Naive thymus-derived CD4-positive, alpha-beta T cell (primary cell): ENCODE measurements around the gene SLC4A4. TPM values are rescaled to one million over a fixed set of nuclear protein-coding genes. Genes with fewer than 3 reads are reported as not detected.
"Not testable (repeated sequence)": the region's sequence is repeated elsewhere in the genome, so short reads cannot be mapped to it uniquely, and the experiment has no call there.

ENCODE experiments used
- ATAC-seq: fragments of 150-1000 bp; cut with Tn5 transposase; 2 replicates; pipeline ENCODE4 v1.10.0; 2021; ENCODE audit warnings: mild to moderate bottlenecking, moderate library complexity
- CTCF ChIA-PET: fragments of 350-600 bp; sonication (Branson Sonifier 250); formaldehyde crosslinking; loops from one replicate; lab custom pipeline; 2021; ENCODE audit warnings: antibody characterized with exemption; lab: Charles Lee
- POLR2A ChIA-PET: fragments of 350-600 bp; sonication (Branson Sonifier 250); formaldehyde crosslinking; loops from one replicate; lab custom pipeline; 2021; ENCODE audit warnings: antibody characterized with exemption, inconsistent platforms; lab: Charles Lee
- DNase-seq, 9 donors: peaks; one replicate each; pipeline versions ENCODE4 v3.0.0 to v3.0.0-alpha.2; 2020 to 2022; ENCODE audit warnings: mixed read lengths in 1 of 9
- H3K27ac ChIP-seq: one replicate; pipeline ENCODE4 v1.7.0; 2013; ENCODE audit warnings: mild to moderate bottlenecking, low read depth, low read length, moderate library complexity
- H3K27me3 ChIP-seq, 2 donors: one replicate each; pipeline ENCODE4 v1.7.0; 2013; ENCODE audit warnings: low read length in 2 of 2, mild to moderate bottlenecking in 2 of 2, moderate library complexity in 2 of 2; ENCODE audit not compliant: control insufficient read depth in 2 of 2, insufficient read depth in 2 of 2
- H3K36me3 ChIP-seq, 3 experiments: 1 replicate in 2 of 3; 2 replicates in 1 of 3; pipeline ENCODE4 v1.7.0; 2013; ENCODE audit warnings: low read length in 3 of 3, mild to moderate bottlenecking in 3 of 3, moderate library complexity in 1 of 3; ENCODE audit not compliant: insufficient read depth in 3 of 3, control insufficient read depth in 2 of 3
- H3K4me1 ChIP-seq, 2 donors: one replicate each; pipeline ENCODE4 v1.7.0; 2013; ENCODE audit warnings: low read length in 2 of 2, mild to moderate bottlenecking in 2 of 2, moderate library complexity in 1 of 2; ENCODE audit not compliant: control insufficient read depth in 2 of 2, insufficient read depth in 2 of 2
- H3K4me3 ChIP-seq: 2 replicates; pipeline ENCODE4 v1.7.0; 2013; ENCODE audit warnings: mild to moderate bottlenecking, low read length
- H3K9me3 ChIP-seq, 3 experiments: 1 replicate in 2 of 3; 2 replicates in 1 of 3; pipeline ENCODE4 v1.7.0; 2013; ENCODE audit warnings: low read length in 3 of 3; ENCODE audit not compliant: control insufficient read depth in 2 of 3
- H3K27ac Mint-ChIP-seq, 9 donors: one replicate each; pipeline ENCODE4 v1.8.0; 2020 to 2022; ENCODE audit warnings: mixed read lengths in 9 of 9, mild to moderate bottlenecking in 8 of 9, moderate library complexity in 5 of 9, inconsistent platforms in 2 of 9
- H3K27me3 Mint-ChIP-seq, 5 donors: one replicate each; pipeline ENCODE4 v1.8.0; 2021 to 2022; ENCODE audit warnings: mixed read lengths in 5 of 5, mild to moderate bottlenecking in 1 of 5
- H3K36me3 Mint-ChIP-seq, 5 donors: one replicate each; pipeline ENCODE4 v1.8.0; 2020 to 2022; ENCODE audit warnings: mixed read lengths in 5 of 5, mild to moderate bottlenecking in 3 of 5, inconsistent platforms in 1 of 5
- H3K4me1 Mint-ChIP-seq, 7 donors: one replicate each; pipeline ENCODE4 v1.8.0; 2020 to 2022; ENCODE audit warnings: mixed read lengths in 7 of 7, mild to moderate bottlenecking in 3 of 7, inconsistent platforms in 1 of 7
- H3K4me3 Mint-ChIP-seq, 10 donors: one replicate each; pipeline ENCODE4 v1.8.0; 2020 to 2022; ENCODE audit warnings: mild to moderate bottlenecking in 10 of 10, mixed read lengths in 10 of 10, moderate library complexity in 6 of 10, inconsistent platforms in 2 of 10
- H3K9me3 Mint-ChIP-seq, 11 donors: one replicate each; pipeline ENCODE4 v1.8.0; 2020 to 2022; ENCODE audit warnings: mixed read lengths in 11 of 11, mild to moderate bottlenecking in 4 of 11, inconsistent platforms in 1 of 11, moderate library complexity in 1 of 11
- intact Hi-C, 2 donors: fragments of 100-400 bp; cut with micrococcal nuclease; formaldehyde crosslinking; loops; one replicate each; pipeline ENCODE4 v1.15.1; 2023
- polyA plus RNA-seq, 2 donors: library from polyadenylated mRNA; unstranded; fragments of 300-500 nt; fragmentation: Illumina TruSeq; gene quantifications; one replicate each; pipeline ENCODE4 v1.2.3, GENCODE V29; 2021
- total RNA-seq, 6 experiments: library from RNA in 5 of 6; stranded (reverse) in 5 of 6; gene quantifications; 1 replicate in 5 of 6; 2 replicates in 1 of 6; pipeline ENCODE4 v1.2.3 and lab custom pipeline; 2021 to 2026

SLC4A4 gene
- total and polyA plus RNA-seq, 7 experiments from 2014 or later = 0.36 to 2.7 (median 1.2) TPM; not detected in 4

- Histone ChIP-seq H3K4me1 (no peaks in the 10 kb centered on the region), H3K9me3 (peaks cover 0 to 3% (median 0%) of the 10 kb centered on the region in 3 experiments), H3K36me3 (no peaks in the 10 kb centered on the region), H3K27me3 (no peaks in the 10 kb centered on the region), H3K27ac (no peak overlapping the region), H3K4me3 (no peak overlapping the region)
- POLR2A ChIA-PET = no interaction called here
- no peak for ATAC-seq
- CTCF ChIA-PET = no interaction called here
- intact Hi-C loops = no loop called here
- Mint-ChIP-seq H3K27me3 (peaks cover 0 to 14% (median 5%) of the 10 kb centered on the region in 5 donors), H3K9me3 (peaks cover 0 to 8% (median 6%) of the 10 kb centered on the region in 11 donors), H3K4me1 (no peaks in the 10 kb centered on the region), H3K4me3 (no peak overlapping the region), H3K36me3 (no peaks in the 10 kb centered on the region), H3K27ac (no peak overlapping the region)
- DNase-seq = no peak
Measured at GRCh38 chr4:71404049-71404448, 65.2 kb downstream of the SLC4A4 start.

GRCh38 chr4:71405791-71406190 is 67.0 kb downstream of the SLC4A4 start:
- no peaks in the 10 kb centered on the region for H3K27me3 ChIP-seq
- no peaks in the 10 kb centered on the region for H3K36me3 ChIP-seq
- POLR2A ChIA-PET = no interaction called here
- Mint-ChIP-seq H3K9me3 (peaks cover 0 to 11% (median 9%) of the 10 kb centered on the region in 11 donors), H3K4me1 (no peaks in the 10 kb centered on the region), H3K4me3 (no peak overlapping the region), H3K27me3 (peaks cover 0 to 7% (median 5%) of the 10 kb centered on the region in 5 donors), H3K36me3 (no peaks in the 10 kb centered on the region), H3K27ac (no peak overlapping the region)
- intact Hi-C loops = no loop called here
- ATAC-seq (no peak), DNase-seq (no peak)
- CTCF ChIA-PET = no interaction called here
- H3K9me3 ChIP-seq = peaks cover 0 to 3% (median 0%) of the 10 kb centered on the region in 3 experiments
- no peak overlapping the region for H3K27ac ChIP-seq
- H3K4me3 ChIP-seq = no peak overlapping the region
- H3K4me1 ChIP-seq = no peaks in the 10 kb centered on the region

- intact Hi-C loops = no loop called here
- no peak overlapping the region for H3K4me3 ChIP-seq
- no peaks in the 10 kb centered on the region for H3K36me3 Mint-ChIP-seq
- H3K9me3 Mint-ChIP-seq = peaks cover 0 to 11% (median 9%) of the 10 kb centered on the region in 11 donors
- DNase-seq = no peak
- CTCF ChIA-PET = no interaction called here
- no peaks in the 10 kb centered on the region for H3K4me1 Mint-ChIP-seq
- H3K27ac Mint-ChIP-seq = no peak overlapping the region
- POLR2A ChIA-PET = no interaction called here
- no peak overlapping the region for H3K27ac ChIP-seq
- no peaks in the 10 kb centered on the region for H3K27me3 ChIP-seq
- H3K9me3 ChIP-seq = peaks cover 0 to 3% (median 0%) of the 10 kb centered on the region in 3 experiments
- no peaks in the 10 kb centered on the region for H3K4me1 ChIP-seq
- no peaks in the 10 kb centered on the region for H3K36me3 ChIP-seq
- ATAC-seq = no peak
- peaks cover 0 to 12% (median 6%) of the 10 kb centered on the region in 5 donors for H3K27me3 Mint-ChIP-seq
- no peak overlapping the region for H3K4me3 Mint-ChIP-seq
Measured at GRCh38 chr4:71406459-71406963, 67.7 kb downstream of the SLC4A4 start.

- H3K9me3 ChIP-seq, H3K27me3 ChIP-seq, POLR2A ChIA-PET, H3K4me1 ChIP-seq, CTCF ChIA-PET, DNase-seq, H3K36me3 Mint-ChIP-seq, H3K27ac Mint-ChIP-seq, ATAC-seq, H3K4me3 Mint-ChIP-seq, H3K4me1 Mint-ChIP-seq, H3K27me3 Mint-ChIP-seq, H3K27ac ChIP-seq, H3K36me3 ChIP-seq, H3K4me3 ChIP-seq, intact Hi-C loops: not testable (repeated sequence)
- H3K9me3 Mint-ChIP-seq = peaks cover 0 to 11% (median 9%) of the 10 kb centered on the region in 11 donors
Measured at GRCh38 chr4:71408961-71409360, 70.1 kb downstream of the SLC4A4 start.

GRCh38 chr4:71411981-71412380 is 73.2 kb downstream of the SLC4A4 start:
- H3K4me1 Mint-ChIP-seq = no peaks in the 10 kb centered on the region

GRCh38 chr4:71415491-71415890 is 76.7 kb downstream of the SLC4A4 start:
- H3K9me3 ChIP-seq = no peaks in the 10 kb centered on the region
- Mint-ChIP-seq H3K36me3 (no peaks in the 10 kb centered on the region), H3K9me3 (peaks cover 0 to 11% (median 5%) of the 10 kb centered on the region in 11 donors), H3K27me3 (peaks cover 0 to 24% (median 0%) of the 10 kb centered on the region in 5 donors), H3K4me1 (no peaks in the 10 kb centered on the region), H3K27ac (no peak overlapping the region), H3K4me3 (no peak overlapping the region)
- no peaks in the 10 kb centered on the region for H3K27me3 ChIP-seq
- intact Hi-C loops = no loop called here
- ChIA-PET CTCF (interaction anchor here (0.7 kb wide), 1 partner anchor 890 kb away, joined by 3 read pairs; no protein-coding TSS in a partner anchor), POLR2A (no interaction called here)
- no peaks in the 10 kb centered on the region for H3K36me3 ChIP-seq
- no peak overlapping the region for H3K27ac ChIP-seq
- no peaks in the 10 kb centered on the region for H3K4me1 ChIP-seq
- DNase-seq (no peak), ATAC-seq (no peak)
- no peak overlapping the region for H3K4me3 ChIP-seq

More at GRCh38 chr4:71411981-71412380, 73.2 kb downstream of the SLC4A4 start:
- intact Hi-C loops = no loop called here
- Histone ChIP-seq H3K9me3 (peaks cover 0 to 3% (median 0%) of the 10 kb centered on the region in 3 experiments), H3K4me3 (no peak overlapping the region), H3K27me3 (no peaks in the 10 kb centered on the region), H3K27ac (no peak overlapping the region), H3K4me1 (no peaks in the 10 kb centered on the region), H3K36me3 (no peaks in the 10 kb centered on the region)
- H3K4me3 Mint-ChIP-seq = no peak overlapping the region
- ChIA-PET CTCF (no interaction called here), POLR2A (no interaction called here)
- DNase-seq (no peak), ATAC-seq (no peak)
- peaks cover 0 to 11% (median 9%) of the 10 kb centered on the region in 11 donors for H3K9me3 Mint-ChIP-seq
- peaks cover 0 to 17% (median 0%) of the 10 kb centered on the region in 5 donors for H3K27me3 Mint-ChIP-seq
- H3K27ac Mint-ChIP-seq = no peak overlapping the region
- no peaks in the 10 kb centered on the region for H3K36me3 Mint-ChIP-seq

- Histone ChIP-seq H3K4me1 (no peaks in the 10 kb centered on the region), H3K36me3 (no peaks in the 10 kb centered on the region), H3K4me3 (no peak overlapping the region), H3K9me3 (no peaks in the 10 kb centered on the region), H3K27me3 (no peaks in the 10 kb centered on the region), H3K27ac (no peak overlapping the region)
- Mint-ChIP-seq H3K4me1 (no peaks in the 10 kb centered on the region), H3K4me3 (no peak overlapping the region), H3K9me3 (peaks cover 0 to 17% (median 5%) of the 10 kb centered on the region in 11 donors), H3K27ac (no peak overlapping the region), H3K36me3 (no peaks in the 10 kb centered on the region), H3K27me3 (peaks cover 0 to 20% (median 0%) of the 10 kb centered on the region in 5 donors)
- intact Hi-C loops = no loop called here
- CTCF ChIA-PET = no interaction called here
- ATAC-seq (no peak), DNase-seq (no peak)
- POLR2A ChIA-PET = no interaction called here
Measured at GRCh38 chr4:71417150-71417549, 78.3 kb downstream of the SLC4A4 start.
